IMR-90 (cell line): ENCODE data around the gene ZNF862.

ENCODE experiments used
- BHLHE40 ChIP-seq: fragments of 150-350 bp; IDR thresholded peaks from 2 replicates; pipeline ENCODE4 v1.6.1; 2016; ENCODE audit warnings: mild to moderate bottlenecking, low read depth, low read length
- CEBPB ChIP-seq: IDR thresholded peaks from 2 replicates; pipeline ENCODE4 v1.6.1; 2012; ENCODE audit warnings: low read depth, low read length, improper control_type of control experiment
- CTCF ChIP-seq: conservative IDR thresholded peaks from 2 replicates; pipeline ENCODE4 v1.5.1; 2012; ENCODE audit warnings: mild to moderate bottlenecking, low read depth, low read length, improper control_type of control experiment
- ELK1 ChIP-seq: fragments of 150-350 bp; IDR thresholded peaks from 2 replicates; pipeline ENCODE4 v1.6.1; 2016; ENCODE audit warnings: low read depth, mild to moderate bottlenecking, low read length, moderate library complexity, borderline replicate concordance
- FOS ChIP-seq: fragments of 150-350 bp; IDR thresholded peaks from 2 replicates; pipeline ENCODE4 v1.6.1; 2016; ENCODE audit warnings: low read depth, low read length
- MAFK ChIP-seq: IDR thresholded peaks from 2 replicates; pipeline ENCODE4 v1.6.1; 2012; ENCODE audit warnings: low read depth, low read length, improper control_type of control experiment
- MAZ ChIP-seq: IDR thresholded peaks from 2 replicates; pipeline ENCODE4 v1.6.1; 2012; ENCODE audit warnings: low read depth, mild to moderate bottlenecking, low read length, improper control_type of control experiment, moderate library complexity, borderline replicate concordance
- MXI1 ChIP-seq: IDR thresholded peaks from 2 replicates; pipeline ENCODE4 v1.6.1; 2012; ENCODE audit warnings: low read depth, mild to moderate bottlenecking, low read length, moderate library complexity, borderline replicate concordance
- NFE2L2 ChIP-seq: fragments of 150-350 bp; IDR thresholded peaks from 2 replicates; pipeline ENCODE4 v1.6.1; 2016; ENCODE audit warnings: low read depth, mild to moderate bottlenecking, low read length
- POLR2A ChIP-seq: IDR thresholded peaks from 2 replicates; pipeline ENCODE4 v1.6.1; 2012; ENCODE audit warnings: mild to moderate bottlenecking, low read depth, low read length
- RAD21 ChIP-seq: IDR thresholded peaks from 2 replicates; pipeline ENCODE4 v1.6.1; 2012; ENCODE audit warnings: low read length, improper control_type of control experiment
- RFX5 ChIP-seq: IDR thresholded peaks from 2 replicates; pipeline ENCODE4 v1.8.0; 2012; ENCODE audit warnings: low read depth, mild to moderate bottlenecking, low read length, moderate library complexity
- SMC3 ChIP-seq: fragments of 150-350 bp; IDR thresholded peaks from 2 replicates; pipeline ENCODE4 v1.6.1; 2016; ENCODE audit warnings: low read depth, mild to moderate bottlenecking, antibody characterized with exemption, low read length, moderate library complexity
- USF2 ChIP-seq: fragments of 150-350 bp; IDR thresholded peaks from 2 replicates; pipeline ENCODE4 v1.6.1; 2017; ENCODE audit warnings: mild to moderate bottlenecking, antibody characterized with exemption, low read length, low read depth

GRCh38 chr7:149871576-149871975 lies 33.4 kb downstream of the ZNF862 start:
- no peak for TF ChIP-seq POLR2A
- no peak for TF ChIP-seq CTCF
- TF ChIP-seq ELK1, result no peak
- TF ChIP-seq SMC3, result no peak
- TF ChIP-seq MXI1, result no peak
- TF ChIP-seq FOS, result no peak
- TF ChIP-seq MAFK, result no peak
- no peak for TF ChIP-seq RAD21
- TF ChIP-seq CEBPB, result no peak
- TF ChIP-seq BHLHE40, result no peak
- TF ChIP-seq RFX5, result no peak
- TF ChIP-seq MAZ, result no peak
- no peak for TF ChIP-seq USF2
- no peak for TF ChIP-seq NFE2L2
